ENCODE data around the gene DDX39B. TPM values are rescaled to one million over a fixed set of nuclear protein-coding genes. Genes with fewer than 3 reads are reported as not detected.

DDX39B gene
- total and polyA plus RNA-seq, 9 of the 15 experiments (the other 6 are each of a cell fraction or from before 2014, with no cell fraction given) = 479 to 869 (median 592) TPM

GRCh38 chr6:31559958-31560696, 18.3 kb upstream of the DDX39B start (continued):
- peak in 1 of 2 experiments; percentile 41; a peak in 1 of 4 replicates for TF ChIP-seq FOXK2 (conservative IDR thresholded peaks at IDR 0.05 in 1 of 2, IDR thresholded peaks at IDR 0.05 in 1 of 2; ENCODE audit: low read depth in 2 of 2)
- peak; percentile 54; the same call in 1 of the 2 replicates for TF ChIP-seq HES1 (IDR thresholded peaks at IDR 0.05; ENCODE audit: low read depth)
- TF ChIP-seq CAMTA2 (CRISPR knock-in tag; conservative IDR thresholded peaks at IDR 0.05) = no peak
- TF ChIP-seq TBP (optimal IDR thresholded peaks at IDR 0.05; ENCODE audit: low read depth, low read length) = no peak
- TF ChIP-seq ZNF121 (CRISPR knock-in tag; conservative IDR thresholded peaks at IDR 0.05) = no peak
- peak in 1 of 2 experiments; percentile 74; a peak in 2 of 4 replicates for TF ChIP-seq TBL1XR1 (IDR thresholded peaks at IDR 0.05; ENCODE audit: low read length in 2 of 2)
- peak; percentile 71 for TF ChIP-seq LEF1 (IDR thresholded peaks at IDR 0.05)
- TF ChIP-seq TEAD1 (CRISPR knock-in tag; IDR thresholded peaks at IDR 0.05) = peak; percentile 61 to 77; a peak in 1 of 4 replicates
- peak; percentile 79 for TF ChIP-seq DPF2 (IDR thresholded peaks at IDR 0.05)
- TF ChIP-seq SREBF2 (CRISPR knock-in tag; IDR thresholded peaks at IDR 0.05) = no peak
- TF ChIP-seq ELF2 (CRISPR knock-in tag; IDR thresholded peaks at IDR 0.05) = peak; percentile 71
- TF ChIP-seq HDAC1 (IDR thresholded peaks at IDR 0.05) = peak in 1 of 2 experiments; percentile 32; a peak in 2 of 4 replicates
- TF ChIP-seq TAL1 (IDR thresholded peaks at IDR 0.05) = peak; percentile 33; the same call in 1 of the 2 replicates
- TF ChIP-seq RBM15 (IDR thresholded peaks at IDR 0.05; ENCODE audit: insufficient read depth, low read length) = no peak
- no peak for TF ChIP-seq HDAC8 (tag; IDR thresholded peaks at IDR 0.05)
- TF ChIP-seq SMARCE1 (IDR thresholded peaks at IDR 0.05) = peak; percentile 73; the same call in 1 of the 2 replicates
- no peak for TF ChIP-seq STAT5B (CRISPR knock-in tag; IDR thresholded peaks at IDR 0.05)
- TF ChIP-seq NKRF (IDR thresholded peaks at IDR 0.05; ENCODE audit: borderline replicate concordance) = no peak
- TF ChIP-seq ZNF41 (CRISPR knock-in tag; conservative IDR thresholded peaks at IDR 0.05) = no peak
- TF ChIP-seq MAFK (IDR thresholded peaks at IDR 0.05; ENCODE audit: low read length) = 0 out of 2 replicates have a peak, but pooled peaks have one; percentile 11
- TF ChIP-seq TCF3 (CRISPR knock-in tag; IDR thresholded peaks at IDR 0.05) = peak; percentile 55
- TF ChIP-seq E2F6 (IDR thresholded peaks at IDR 0.05; ENCODE audit: borderline replicate concordance in 1 of 2, extremely low read depth in 1 of 2, insufficient read depth in 1 of 2, insufficient read length in 1 of 2, low read depth in 1 of 2, low read length in 1 of 2, poor library complexity in 1 of 2, severe bottlenecking in 1 of 2) = no peak
- TF ChIP-seq NR1H2 (CRISPR knock-in tag; IDR thresholded peaks at IDR 0.05) = no peak
- 0 out of 2 replicates have a peak, but pooled peaks have one; percentile 26 for TF ChIP-seq HMGXB4 (CRISPR knock-in tag; IDR thresholded peaks at IDR 0.05)
- no peak for TF ChIP-seq ZSCAN29 (IDR thresholded peaks at IDR 0.05)
